ENCODE results near the gene KLRF1. TPM values are rescaled to one million over a fixed set of nuclear protein-coding genes. Genes with fewer than 3 reads are reported as not detected.

Gene KLRF1
- total RNA-seq, 1 donor from 2014 or later, result not detected

- no peaks in the 10 kb centered on the region for H3K9me3 Mint-ChIP-seq
- no peak overlapping the region for H3K4me3 Mint-ChIP-seq
- H3K4me1 Mint-ChIP-seq, result no peaks in the 10 kb centered on the region
- H3K27ac Mint-ChIP-seq, result no peak overlapping the region
- H3K36me3 Mint-ChIP-seq, result no peaks in the 10 kb centered on the region
- TF ChIP-seq, protein P1, sequence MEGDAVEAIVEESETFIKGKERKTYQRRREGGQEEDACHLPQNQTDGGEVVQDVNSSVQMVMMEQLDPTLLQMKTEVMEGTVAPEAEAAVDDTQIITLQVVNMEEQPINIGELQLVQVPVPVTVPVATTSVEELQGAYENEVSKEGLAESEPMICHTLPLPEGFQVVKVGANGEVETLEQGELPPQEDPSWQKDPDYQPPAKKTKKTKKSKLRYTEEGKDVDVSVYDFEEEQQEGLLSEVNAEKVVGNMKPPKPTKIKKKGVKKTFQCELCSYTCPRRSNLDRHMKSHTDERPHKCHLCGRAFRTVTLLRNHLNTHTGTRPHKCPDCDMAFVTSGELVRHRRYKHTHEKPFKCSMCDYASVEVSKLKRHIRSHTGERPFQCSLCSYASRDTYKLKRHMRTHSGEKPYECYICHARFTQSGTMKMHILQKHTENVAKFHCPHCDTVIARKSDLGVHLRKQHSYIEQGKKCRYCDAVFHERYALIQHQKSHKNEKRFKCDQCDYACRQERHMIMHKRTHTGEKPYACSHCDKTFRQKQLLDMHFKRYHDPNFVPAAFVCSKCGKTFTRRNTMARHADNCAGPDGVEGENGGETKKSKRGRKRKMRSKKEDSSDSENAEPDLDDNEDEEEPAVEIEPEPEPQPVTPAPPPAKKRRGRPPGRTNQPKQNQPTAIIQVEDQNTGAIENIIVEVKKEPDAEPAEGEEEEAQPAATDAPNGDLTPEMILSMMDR (IDR thresholded peaks at IDR 0.05; ENCODE audit: unreplicated experiment), result no peak
- no peaks in the 10 kb centered on the region for H3K27me3 Mint-ChIP-seq (ENCODE audit: low read depth)
- DNase-seq (ENCODE audit: low spot score in 2 of 2, unreplicated experiment in 2 of 2), result no peak
Observed at GRCh38 chr12:9829982-9830381, 2.7 kb downstream of the KLRF1 start.

DNA sequence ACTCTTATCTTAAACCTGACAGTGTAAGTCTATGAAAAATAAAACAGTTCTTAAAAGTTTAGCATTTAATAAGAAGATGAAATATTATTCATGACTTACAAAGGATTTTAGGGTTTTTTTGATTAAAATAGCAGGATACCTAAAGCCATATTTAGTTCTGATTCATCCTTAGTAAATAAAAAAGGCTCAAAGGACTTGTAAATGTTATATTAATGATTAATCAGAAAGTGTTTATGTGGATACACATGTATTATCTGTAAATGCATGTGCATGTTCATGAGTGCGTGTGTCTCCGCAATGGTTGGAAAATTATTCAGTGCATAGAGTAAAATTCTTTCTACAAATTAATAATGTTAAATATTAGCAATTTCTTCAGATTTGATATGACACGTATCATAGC, 4.4 kb downstream of the KLRF1 start:
- no peak overlapping the region for H3K27ac Mint-ChIP-seq
- no peaks in the 10 kb centered on the region for H3K4me1 Mint-ChIP-seq
- no peak for DNase-seq (ENCODE audit: low spot score in 2 of 2, unreplicated experiment in 2 of 2)
- no peaks in the 10 kb centered on the region for H3K27me3 Mint-ChIP-seq (ENCODE audit: low read depth)
- no peaks in the 10 kb centered on the region for H3K36me3 Mint-ChIP-seq
- TF ChIP-seq, protein P1 (IDR thresholded peaks at IDR 0.05; ENCODE audit: unreplicated experiment), result no peak
- no peak overlapping the region for H3K4me3 Mint-ChIP-seq
- no peaks in the 10 kb centered on the region for H3K9me3 Mint-ChIP-seq

DNA sequence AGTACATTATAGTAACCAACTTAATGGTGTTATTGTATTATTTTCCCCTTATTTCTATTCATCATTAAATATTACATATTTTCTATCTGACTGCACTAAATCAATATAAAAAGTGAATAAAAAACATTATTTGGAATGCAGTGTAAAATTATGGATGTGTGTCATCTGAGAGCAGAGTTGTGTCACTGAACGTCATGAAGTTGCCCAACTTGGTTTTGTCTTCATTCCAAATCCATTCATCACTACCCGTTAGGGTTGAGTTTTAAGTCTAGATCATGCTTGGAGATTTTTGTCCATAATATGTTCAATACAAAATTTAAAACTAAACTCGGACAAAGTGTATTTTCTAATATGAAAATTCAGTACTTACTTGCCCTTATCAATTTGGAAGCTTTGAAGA, 16.1 kb downstream of the KLRF1 start:
- no peak overlapping the region for H3K27ac Mint-ChIP-seq
- H3K9me3 Mint-ChIP-seq, result peaks cover 12% of the 10 kb centered on the region
- TF ChIP-seq, protein P1 (IDR thresholded peaks at IDR 0.05; ENCODE audit: unreplicated experiment), result no peak
- peaks cover 15% of the 10 kb centered on the region for H3K27me3 Mint-ChIP-seq (ENCODE audit: low read depth)
- H3K4me1 Mint-ChIP-seq, result no peaks in the 10 kb centered on the region
- no peak overlapping the region for H3K4me3 Mint-ChIP-seq
- H3K36me3 Mint-ChIP-seq, result no peaks in the 10 kb centered on the region
- no peak for DNase-seq (ENCODE audit: low spot score in 2 of 2, unreplicated experiment in 2 of 2)

DNA sequence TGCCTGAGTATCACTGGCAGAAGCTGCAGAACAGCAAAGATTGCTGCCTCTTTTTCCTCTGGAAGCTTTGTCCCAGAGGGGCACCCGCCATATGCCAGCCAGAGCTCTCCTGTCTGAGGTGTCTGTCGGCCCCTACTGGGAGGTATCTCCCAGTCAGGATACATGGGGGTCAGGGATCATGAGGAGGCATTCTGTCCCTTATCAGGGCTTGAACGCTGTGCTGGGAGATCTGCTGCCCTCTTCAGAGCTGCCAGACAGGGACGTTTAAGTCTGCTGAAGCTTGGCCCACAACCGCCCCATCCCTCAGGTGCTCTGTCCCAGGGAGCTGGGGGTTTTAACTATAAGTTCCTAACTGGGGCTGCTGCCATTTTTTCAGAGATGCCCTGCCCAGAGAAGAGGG, 21.6 kb downstream of the KLRF1 start:
- peaks cover 12% of the 10 kb centered on the region for H3K9me3 Mint-ChIP-seq
- H3K4me1 Mint-ChIP-seq, result no peaks in the 10 kb centered on the region
- TF ChIP-seq, protein P1 (IDR thresholded peaks at IDR 0.05; ENCODE audit: unreplicated experiment), result no peak
- no peaks in the 10 kb centered on the region for H3K36me3 Mint-ChIP-seq
- H3K27me3 Mint-ChIP-seq (ENCODE audit: low read depth), result peaks cover 15% of the 10 kb centered on the region
- DNase-seq (ENCODE audit: low spot score in 2 of 2, unreplicated experiment in 2 of 2), result no peak
- no peak overlapping the region for H3K27ac Mint-ChIP-seq
- no peak overlapping the region for H3K4me3 Mint-ChIP-seq

DNA sequence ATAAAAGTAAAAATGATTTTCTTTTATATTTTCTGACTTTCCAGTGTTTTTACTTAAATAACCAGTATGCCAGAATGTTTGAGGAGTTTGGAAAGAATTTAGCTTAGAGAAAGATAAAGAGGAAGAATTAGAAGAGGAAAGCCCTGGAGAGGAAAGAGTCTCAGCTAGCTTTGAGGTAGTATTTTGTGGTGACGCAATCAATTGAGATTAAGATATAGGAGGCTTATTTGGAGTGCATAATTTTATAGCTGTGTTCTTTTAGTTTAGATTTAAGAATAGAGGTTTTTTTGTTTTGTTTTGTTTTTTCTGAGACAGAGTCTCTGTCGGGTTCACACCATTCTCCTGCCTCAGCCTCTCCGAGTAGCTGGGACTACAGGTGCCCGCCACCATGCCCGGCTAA, 23.8 kb downstream of the KLRF1 start:
- no peaks in the 10 kb centered on the region for H3K36me3 Mint-ChIP-seq
- no peak overlapping the region for H3K4me3 Mint-ChIP-seq
- peaks cover 12% of the 10 kb centered on the region for H3K9me3 Mint-ChIP-seq
- no peak for DNase-seq (ENCODE audit: low spot score in 2 of 2, unreplicated experiment in 2 of 2)
- no peaks in the 10 kb centered on the region for H3K4me1 Mint-ChIP-seq
- TF ChIP-seq, protein P1 (IDR thresholded peaks at IDR 0.05; ENCODE audit: unreplicated experiment), result no peak
- H3K27ac Mint-ChIP-seq, result no peak overlapping the region
- H3K27me3 Mint-ChIP-seq (ENCODE audit: low read depth), result peaks cover 4% of the 10 kb centered on the region

DNA sequence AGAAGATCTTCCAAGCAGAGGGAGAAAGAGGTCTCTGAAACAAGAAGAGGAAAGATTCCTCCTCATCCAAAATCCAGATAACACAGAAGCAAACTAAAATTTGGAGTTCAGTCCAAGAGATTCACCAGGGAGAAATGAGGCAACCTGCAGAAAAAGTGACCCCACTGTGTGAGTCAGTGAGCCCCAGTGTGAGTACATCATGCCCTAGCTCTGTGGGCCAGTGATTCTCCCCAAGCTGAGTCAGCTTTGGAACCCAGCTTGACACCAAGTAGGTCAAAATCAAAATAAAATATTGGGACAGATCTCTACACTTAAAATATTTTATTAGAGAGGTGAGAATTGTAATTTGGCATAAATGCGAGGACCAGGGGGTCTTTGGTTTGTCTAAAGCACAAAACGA, 24.6 kb downstream of the KLRF1 start:
- Mint-ChIP-seq H3K27ac (no peak overlapping the region), H3K9me3 (peaks cover 6% of the 10 kb centered on the region), H3K36me3 (no peaks in the 10 kb centered on the region), H3K4me3 (no peak overlapping the region), H3K4me1 (no peaks in the 10 kb centered on the region), H3K27me3 (ENCODE audit: low read depth) (no peaks in the 10 kb centered on the region)
- no peak for DNase-seq (ENCODE audit: low spot score in 2 of 2, unreplicated experiment in 2 of 2)
- TF ChIP-seq, protein P1 (IDR thresholded peaks at IDR 0.05; ENCODE audit: unreplicated experiment), result no peak
